Fibroblast of the aortic adventitia (primary cell): ENCODE data around the gene INHBA. TPM values are rescaled to one million over a fixed set of nuclear protein-coding genes. Genes with fewer than 3 reads are reported as not detected.

ENCODE experiments used
- DNase-seq: peaks from one replicate; pipeline ENCODE4 v3.0.0-alpha.2; 2010; ENCODE audit warnings: low read depth
- H3K4me3 ChIP-seq: 2 replicates; pipeline ENCODE4 v1.5.1; 2011; ENCODE audit warnings: low read depth, mild to moderate bottlenecking, control low read depth, low read length, moderate library complexity
- CTCF ChIP-seq: IDR thresholded peaks from 2 replicates; pipeline ENCODE4 v1.5.1; 2011; ENCODE audit warnings: mild to moderate bottlenecking, low read length, control low read depth, inconsistent platforms; ENCODE audit not compliant: insufficient read depth
- total RNA-seq: library from RNA; depleted of rRNA; stranded (reverse); fragments of >200 nt; gene quantifications from 2 replicates; pipeline ENCODE4 v1.2.3, GENCODE V29; 2012; ENCODE audit warnings: low replicate concordance

Gene INHBA
- total RNA-seq: 14.7 and 20.0 TPM in 2 replicates

GRCh38 chr7:41702635-41703371 lies at the start of gene INHBA:
Gene INHBA (minus strand): TSS chr7:41703090. CDS start chr7:41700374, 2,716 bp downstream.
- H3K4me3 ChIP-seq: peak within 1 kb of the TSS; percentile 86
- peak; percentile 94 for DNase-seq
- no peak for TF ChIP-seq CTCF

- TF ChIP-seq CTCF: no peak
- no peak for DNase-seq
- no peak overlapping the region for H3K4me3 ChIP-seq
Observed at GRCh38 chr7:41752615-41753014, 49.7 kb upstream of the INHBA start.

- no peak overlapping the region for H3K4me3 ChIP-seq
- DNase-seq: no peak
- no peak for TF ChIP-seq CTCF
Observed at GRCh38 chr7:41750661-41751540, 48.0 kb upstream of the INHBA start.

- TF ChIP-seq CTCF: no peak
- DNase-seq: no peak
- no peak overlapping the region for H3K4me3 ChIP-seq
Observed at GRCh38 chr7:41747961-41748360, 45.1 kb upstream of the INHBA start.

GRCh38 chr7:41745451-41745850 lies 42.6 kb upstream of the INHBA start:
- no peak overlapping the region for H3K4me3 ChIP-seq
- TF ChIP-seq CTCF: no peak
- DNase-seq: peak; percentile 63

GRCh38 chr7:41744161-41744560 lies 41.3 kb upstream of the INHBA start:
- no peak for TF ChIP-seq CTCF
- no peak overlapping the region for H3K4me3 ChIP-seq
- no peak for DNase-seq
